SK-N-SH (cell line): ENCODE measurements around the gene AHCTF1. TPM values are rescaled to one million over a fixed set of nuclear protein-coding genes. Genes with fewer than 3 reads are reported as not detected.

ENCODE experiments used
- CTCF ChIA-PET: fragments of 300-600, 350-600 bp; formaldehyde crosslinking; extraction: SDS; loops from one replicate; lab custom pipeline; 2021; lab: Yijun Ruan, JAX
- POLR2A ChIA-PET: fragments of 350-600 bp; sonication (Branson Sonifier 250); formaldehyde crosslinking; extraction: SDS; loops from one replicate; lab custom pipeline; 2020; ENCODE audit warnings: antibody characterized with exemption, inconsistent platforms; lab: Yijun Ruan, JAX
- DNase-seq: peaks from one replicate; pipeline ENCODE4 v3.0.0; 2012
- H2AFZ ChIP-seq: fragments of 200-600 bp; sonication (generic); 2 replicates; pipeline ENCODE4 v1.8.1; 2016; ENCODE audit warnings: antibody characterized with exemption, mild to moderate bottlenecking, low read depth
- H3F3A ChIP-seq: fragments of 200-600 bp; sonication (generic); replicated peaks from 2 replicates; pipeline ENCODE3; 2016; ENCODE audit warnings: antibody characterized with exemption, mild to moderate bottlenecking; ENCODE audit not compliant: insufficient read depth
- H3K27ac ChIP-seq, 2 experiments: fragments of 200-500 bp in 1 of 2; fragments of 200-600 bp in 1 of 2; sonication (Bioruptor generic) in 1 of 2; sonication (generic), shearing (Covaris generic) in 1 of 2; 2 replicates each; pipeline versions ENCODE4 v1.5.1 to v1.6.1; 2014 to 2016; ENCODE audit warnings: low read depth in 2 of 2, inconsistent platforms in 1 of 2, low read length in 1 of 2, mild to moderate bottlenecking in 1 of 2, mixed read lengths in 1 of 2
- H3K27me3 ChIP-seq: fragments of 200-600 bp; sonication (generic), shearing (Covaris generic); 2 replicates; pipeline ENCODE4 v1.6.1; 2016; ENCODE audit warnings: mixed run types; ENCODE audit not compliant: insufficient read depth
- H3K36me3 ChIP-seq, 2 experiments: fragments of 200-500 bp in 1 of 2; fragments of 200-600 bp in 1 of 2; sonication (Bioruptor generic) in 1 of 2; sonication (generic) in 1 of 2; replicated peaks in 1 of 2; 2 replicates each; pipeline versions ENCODE3 to v1.5.1; 2014 to 2016; ENCODE audit warnings: low read length in 1 of 2, mild to moderate bottlenecking in 1 of 2; ENCODE audit not compliant: insufficient read depth in 2 of 2, control insufficient read depth in 1 of 2
- H3K4me1 ChIP-seq, 2 experiments: fragments of 200-500 bp in 1 of 2; fragments of 200-600 bp in 1 of 2; sonication (Bioruptor generic) in 1 of 2; sonication (generic), shearing (Covaris generic) in 1 of 2; 2 replicates each; pipeline versions ENCODE4 v1.5.1 to v1.6.1; 2014 to 2016; ENCODE audit warnings: low read depth in 1 of 2, low read length in 1 of 2, mixed run types in 1 of 2; ENCODE audit not compliant: insufficient read depth in 2 of 2, control insufficient read depth in 1 of 2
- H3K4me2 ChIP-seq: fragments of 200-600 bp; sonication (generic), shearing (Covaris generic); 2 replicates; pipeline ENCODE4 v1.6.1; 2017; ENCODE audit warnings: mixed run types
- H3K4me3 ChIP-seq, 2 experiments: fragments of 200-500 bp in 1 of 2; fragments of 200-600 bp in 1 of 2; sonication (Bioruptor generic) in 1 of 2; sonication (generic), shearing (Covaris generic) in 1 of 2; 2 replicates each; pipeline versions ENCODE4 v1.5.1 to v1.8.1; 2014 to 2016; ENCODE audit warnings: low read depth in 2 of 2, inconsistent platforms in 1 of 2, low read length in 1 of 2, mild to moderate bottlenecking in 1 of 2, mixed read lengths in 1 of 2, moderate library complexity in 1 of 2
- H3K79me2 ChIP-seq: fragments of 200-600 bp; sonication (generic); 2 replicates; pipeline ENCODE4 v1.8.1; 2017; ENCODE audit warnings: mild to moderate bottlenecking; ENCODE audit not compliant: insufficient read depth
- H3K9ac ChIP-seq: fragments of 200-600 bp; sonication (generic); 2 replicates; pipeline ENCODE4 v1.6.1; 2017; ENCODE audit warnings: mixed run types
- H3K9me2 ChIP-seq: fragments of 200-600 bp; sonication (generic); 2 replicates; pipeline ENCODE4 v1.6.1; 2017; ENCODE audit warnings: mixed run types
- H3K9me3 ChIP-seq: fragments of 200-600 bp; sonication (generic); 2 replicates; pipeline ENCODE4 v1.6.1; 2017; ENCODE audit warnings: mixed run types, mild to moderate bottlenecking, moderate library complexity
- H4K20me1 ChIP-seq: fragments of 200-600 bp; sonication (generic); 2 replicates; pipeline ENCODE4 v1.6.1; 2017; ENCODE audit warnings: mild to moderate bottlenecking, mixed run types; ENCODE audit not compliant: insufficient read depth
- CHD2 ChIP-seq: fragments of 150-350 bp; IDR thresholded peaks from 2 replicates; pipeline ENCODE4 v1.6.1; 2018; ENCODE audit warnings: low read length; ENCODE audit not compliant: partially characterized antibody
- CTCF ChIP-seq: fragments of 200-600 bp; sonication (generic); IDR thresholded peaks from 2 replicates; pipeline ENCODE4 v1.6.1; 2017; ENCODE audit warnings: antibody characterized with exemption, mild to moderate bottlenecking, moderate library complexity
- EZH2phosphoT487 ChIP-seq: fragments of 200-600 bp; sonication (generic); IDR thresholded peaks from 2 replicates; pipeline ENCODE4 v1.6.1; 2017; ENCODE audit warnings: low read depth, mixed run types, mild to moderate bottlenecking, antibody characterized with exemption, moderate library complexity, borderline replicate concordance
- FOSL2 ChIP-seq: IDR thresholded peaks from 2 replicates; pipeline ENCODE4 v1.4.0; 2012; ENCODE audit warnings: low read depth, mild to moderate bottlenecking, moderate library complexity, borderline replicate concordance
- MEF2A ChIP-seq: IDR thresholded peaks from 2 replicates; pipeline ENCODE4 v1.4.0; 2012; ENCODE audit warnings: low read depth, borderline replicate concordance
- MXI1 ChIP-seq: IDR thresholded peaks from 2 replicates; pipeline ENCODE4 v1.6.1; 2012; ENCODE audit warnings: mild to moderate bottlenecking, low read depth, low read length, improper control_type of control experiment
- RAD21 ChIP-seq: IDR thresholded peaks from 2 replicates; pipeline ENCODE4 v1.6.1; 2012; ENCODE audit warnings: mild to moderate bottlenecking, low read length
- SMC3 ChIP-seq: IDR thresholded peaks from 2 replicates; pipeline ENCODE4 v1.6.1; 2012; ENCODE audit warnings: low read depth, low read length, improper control_type of control experiment
- TAF1 ChIP-seq: IDR thresholded peaks from 2 replicates; pipeline ENCODE4 v1.6.1; 2012; ENCODE audit warnings: low read depth, mild to moderate bottlenecking, low read length, moderate library complexity, borderline replicate concordance
- USF1 ChIP-seq: IDR thresholded peaks from 2 replicates; pipeline ENCODE4 v1.4.0; 2012; ENCODE audit warnings: low read depth, borderline replicate concordance
- ZBTB33 ChIP-seq: IDR thresholded peaks from 2 replicates; pipeline ENCODE4 v1.4.0; 2012; ENCODE audit warnings: low read depth, borderline replicate concordance
- WGBS: methylation state at CpG from one replicate; pipeline ENCODE4 v1.1.6; 2017; ENCODE audit warnings: low lambda C conversion rate; 5-methylcytosine and 5-hydroxymethylcytosine counted together
- polyA plus RNA-seq, 3 experiments: library from polyadenylated mRNA; depleted of rRNA; stranded (reverse); fragments of >200 nt; gene quantifications; 2 replicates each; pipeline ENCODE4 v1.2.3, GENCODE V29; 2012
- TF ChIP-seq, protein P1 (sequence below): IDR thresholded peaks from 2 replicates; pipeline ENCODE4 v1.6.1; 2012; ENCODE audit warnings: mild to moderate bottlenecking, low read depth, low read length, moderate library complexity
- TF ChIP-seq, protein P2 (sequence below): fragments of 150-350 bp; IDR thresholded peaks from 2 replicates; pipeline ENCODE4 v1.6.1; 2017; ENCODE audit warnings: antibody characterized with exemption, low read length, low read depth, borderline replicate concordance
- TF ChIP-seq, protein P3 (sequence below): IDR thresholded peaks from 2 replicates; pipeline ENCODE4 v1.4.0; 2012; ENCODE audit warnings: low read depth

Gene AHCTF1
- polyA plus RNA-seq, 1 of the 3 experiments (the other 2 are of a cell fraction): 8.5 TPM

DNA sequence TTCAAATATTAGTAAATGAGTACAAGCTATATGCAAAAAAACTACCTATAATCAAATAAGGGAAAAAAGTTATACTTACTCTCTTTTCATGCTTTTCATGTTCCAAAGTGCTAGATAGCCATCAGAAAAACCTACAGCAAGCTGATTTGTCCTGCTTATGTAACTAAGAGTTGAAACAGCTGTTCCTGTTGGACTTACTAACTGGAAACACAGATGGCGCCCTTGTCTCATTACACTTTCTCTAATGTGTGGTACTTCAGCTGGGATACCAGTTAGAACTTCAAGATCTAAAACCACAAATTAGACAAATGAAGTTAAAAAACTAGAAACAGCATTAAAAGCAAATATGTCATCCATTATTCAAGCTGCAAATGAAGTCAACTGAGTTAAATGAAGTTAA, 24.3 kb downstream of the AHCTF1 start:
- CTCF ChIA-PET: interaction anchor here (0.6 to 2.5 kb wide), 10 partner anchors 9 to 465 kb away, joined by 3 to 14 read pairs (median 3); partner anchors contain the start of gene ZNF670
- Histone ChIP-seq H3F3A (peaks cover 3% of the 10 kb centered on the region), H2AFZ (no peak overlapping the region), H3K4me3 (no peak overlapping the region), H3K27me3 (no peaks in the 10 kb centered on the region), H3K9me2 (no peaks in the 10 kb centered on the region), H3K9ac (no peak overlapping the region), H3K79me2 (peaks cover 53% of the 10 kb centered on the region), H4K20me1 (peaks cover 5% of the 10 kb centered on the region; the same call in 1 of the 2 replicates), H3K4me2 (no peak overlapping the region), H3K27ac (no peak overlapping the region; a peak in 1 of 4 replicates), H3K9me3 (no peaks in the 10 kb centered on the region), H3K4me1 (no peaks in the 10 kb centered on the region; a peak in 1 of 4 replicates), H3K36me3 (peaks cover 77 to 89% of the 10 kb centered on the region in 2 experiments)
- 94% methylated on average over 1 of the region's 1 CpG for WGBS
- peak; percentile 26 for DNase-seq
- TF ChIP-seq SMC3 (peak; percentile 28; the same call in 1 of the 2 replicates), MEF2A (no peak), CTCF (peak; percentile 65), ZBTB33 (no peak), FOSL2 (no peak), EZH2phosphoT487 (no peak), USF1 (no peak), MXI1 (no peak), RAD21 (peak; percentile 73), CHD2 (no peak), TAF1 (no peak)
- TF ChIP-seq, protein P1, sequence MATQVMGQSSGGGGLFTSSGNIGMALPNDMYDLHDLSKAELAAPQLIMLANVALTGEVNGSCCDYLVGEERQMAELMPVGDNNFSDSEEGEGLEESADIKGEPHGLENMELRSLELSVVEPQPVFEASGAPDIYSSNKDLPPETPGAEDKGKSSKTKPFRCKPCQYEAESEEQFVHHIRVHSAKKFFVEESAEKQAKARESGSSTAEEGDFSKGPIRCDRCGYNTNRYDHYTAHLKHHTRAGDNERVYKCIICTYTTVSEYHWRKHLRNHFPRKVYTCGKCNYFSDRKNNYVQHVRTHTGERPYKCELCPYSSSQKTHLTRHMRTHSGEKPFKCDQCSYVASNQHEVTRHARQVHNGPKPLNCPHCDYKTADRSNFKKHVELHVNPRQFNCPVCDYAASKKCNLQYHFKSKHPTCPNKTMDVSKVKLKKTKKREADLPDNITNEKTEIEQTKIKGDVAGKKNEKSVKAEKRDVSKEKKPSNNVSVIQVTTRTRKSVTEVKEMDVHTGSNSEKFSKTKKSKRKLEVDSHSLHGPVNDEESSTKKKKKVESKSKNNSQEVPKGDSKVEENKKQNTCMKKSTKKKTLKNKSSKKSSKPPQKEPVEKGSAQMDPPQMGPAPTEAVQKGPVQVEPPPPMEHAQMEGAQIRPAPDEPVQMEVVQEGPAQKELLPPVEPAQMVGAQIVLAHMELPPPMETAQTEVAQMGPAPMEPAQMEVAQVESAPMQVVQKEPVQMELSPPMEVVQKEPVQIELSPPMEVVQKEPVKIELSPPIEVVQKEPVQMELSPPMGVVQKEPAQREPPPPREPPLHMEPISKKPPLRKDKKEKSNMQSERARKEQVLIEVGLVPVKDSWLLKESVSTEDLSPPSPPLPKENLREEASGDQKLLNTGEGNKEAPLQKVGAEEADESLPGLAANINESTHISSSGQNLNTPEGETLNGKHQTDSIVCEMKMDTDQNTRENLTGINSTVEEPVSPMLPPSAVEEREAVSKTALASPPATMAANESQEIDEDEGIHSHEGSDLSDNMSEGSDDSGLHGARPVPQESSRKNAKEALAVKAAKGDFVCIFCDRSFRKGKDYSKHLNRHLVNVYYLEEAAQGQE: no peak
- TF ChIP-seq, protein P2, sequence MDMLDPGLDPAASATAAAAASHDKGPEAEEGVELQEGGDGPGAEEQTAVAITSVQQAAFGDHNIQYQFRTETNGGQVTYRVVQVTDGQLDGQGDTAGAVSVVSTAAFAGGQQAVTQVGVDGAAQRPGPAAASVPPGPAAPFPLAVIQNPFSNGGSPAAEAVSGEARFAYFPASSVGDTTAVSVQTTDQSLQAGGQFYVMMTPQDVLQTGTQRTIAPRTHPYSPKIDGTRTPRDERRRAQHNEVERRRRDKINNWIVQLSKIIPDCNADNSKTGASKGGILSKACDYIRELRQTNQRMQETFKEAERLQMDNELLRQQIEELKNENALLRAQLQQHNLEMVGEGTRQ: no peak
- TF ChIP-seq, protein P3, sequence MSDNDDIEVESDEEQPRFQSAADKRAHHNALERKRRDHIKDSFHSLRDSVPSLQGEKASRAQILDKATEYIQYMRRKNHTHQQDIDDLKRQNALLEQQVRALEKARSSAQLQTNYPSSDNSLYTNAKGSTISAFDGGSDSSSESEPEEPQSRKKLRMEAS: no peak
- POLR2A ChIA-PET: interaction anchor here (1.1 kb wide), 1 partner anchor 171 kb away, joined by 3 read pairs; the partner anchor contains the start of gene ZNF670
